Activated T-helper 2 cell treated with anti-CD3 and anti-CD28 coated beads, Interferon-gamma antibody, Interleukin-2, Interleukin-4, amounts not matched to agents 10 μg/mL and 5 μg/mL and 100 μg/mL, durations not matched to agents 14 hours and 24 hours and 36 hours (primary cell): ENCODE data around the gene PELO. TPM values are rescaled to one million over a fixed set of nuclear protein-coding genes. Genes with fewer than 3 reads are reported as not detected.
"Not testable (repeated sequence)": the region's sequence is repeated elsewhere in the genome, so short reads cannot be mapped to it uniquely, and the experiment has no call there.

ENCODE experiments used
- DNase-seq: peaks from one replicate; pipeline ENCODE4 v3.0.0; 2021; ENCODE audit warnings: low spot score
- H3K27ac Mint-ChIP-seq: one replicate; pipeline ENCODE4 v1.8.0; 2021; ENCODE audit warnings: mixed read lengths
- H3K27me3 Mint-ChIP-seq: one replicate; pipeline ENCODE4 v1.8.0; 2021; ENCODE audit warnings: low read depth, mixed read lengths
- H3K36me3 Mint-ChIP-seq: one replicate; pipeline ENCODE4 v1.8.0; 2021; ENCODE audit warnings: low read depth, mixed read lengths
- H3K4me1 Mint-ChIP-seq: one replicate; pipeline ENCODE4 v1.8.0; 2021; ENCODE audit warnings: low read depth, mixed read lengths
- H3K4me3 Mint-ChIP-seq: one replicate; pipeline ENCODE4 v1.8.0; 2021; ENCODE audit warnings: low read depth, mild to moderate bottlenecking, moderate library complexity, mixed read lengths
- H3K9me3 Mint-ChIP-seq: one replicate; pipeline ENCODE4 v1.8.0; 2021; ENCODE audit warnings: mixed read lengths
- intact Hi-C: fragments of 100-400 bp; cut with micrococcal nuclease; formaldehyde crosslinking; loops from one replicate; pipeline ENCODE4 v1.15.1; 2023
- total RNA-seq: library from RNA; stranded (reverse); gene quantifications from 2 replicates; pipeline ENCODE4 v1.2.3, GENCODE V29; 2022

The PELO gene, protein sequence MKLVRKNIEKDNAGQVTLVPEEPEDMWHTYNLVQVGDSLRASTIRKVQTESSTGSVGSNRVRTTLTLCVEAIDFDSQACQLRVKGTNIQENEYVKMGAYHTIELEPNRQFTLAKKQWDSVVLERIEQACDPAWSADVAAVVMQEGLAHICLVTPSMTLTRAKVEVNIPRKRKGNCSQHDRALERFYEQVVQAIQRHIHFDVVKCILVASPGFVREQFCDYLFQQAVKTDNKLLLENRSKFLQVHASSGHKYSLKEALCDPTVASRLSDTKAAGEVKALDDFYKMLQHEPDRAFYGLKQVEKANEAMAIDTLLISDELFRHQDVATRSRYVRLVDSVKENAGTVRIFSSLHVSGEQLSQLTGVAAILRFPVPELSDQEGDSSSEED
- 14.4 and 17.1 TPM in 2 replicates for total RNA-seq

DNA sequence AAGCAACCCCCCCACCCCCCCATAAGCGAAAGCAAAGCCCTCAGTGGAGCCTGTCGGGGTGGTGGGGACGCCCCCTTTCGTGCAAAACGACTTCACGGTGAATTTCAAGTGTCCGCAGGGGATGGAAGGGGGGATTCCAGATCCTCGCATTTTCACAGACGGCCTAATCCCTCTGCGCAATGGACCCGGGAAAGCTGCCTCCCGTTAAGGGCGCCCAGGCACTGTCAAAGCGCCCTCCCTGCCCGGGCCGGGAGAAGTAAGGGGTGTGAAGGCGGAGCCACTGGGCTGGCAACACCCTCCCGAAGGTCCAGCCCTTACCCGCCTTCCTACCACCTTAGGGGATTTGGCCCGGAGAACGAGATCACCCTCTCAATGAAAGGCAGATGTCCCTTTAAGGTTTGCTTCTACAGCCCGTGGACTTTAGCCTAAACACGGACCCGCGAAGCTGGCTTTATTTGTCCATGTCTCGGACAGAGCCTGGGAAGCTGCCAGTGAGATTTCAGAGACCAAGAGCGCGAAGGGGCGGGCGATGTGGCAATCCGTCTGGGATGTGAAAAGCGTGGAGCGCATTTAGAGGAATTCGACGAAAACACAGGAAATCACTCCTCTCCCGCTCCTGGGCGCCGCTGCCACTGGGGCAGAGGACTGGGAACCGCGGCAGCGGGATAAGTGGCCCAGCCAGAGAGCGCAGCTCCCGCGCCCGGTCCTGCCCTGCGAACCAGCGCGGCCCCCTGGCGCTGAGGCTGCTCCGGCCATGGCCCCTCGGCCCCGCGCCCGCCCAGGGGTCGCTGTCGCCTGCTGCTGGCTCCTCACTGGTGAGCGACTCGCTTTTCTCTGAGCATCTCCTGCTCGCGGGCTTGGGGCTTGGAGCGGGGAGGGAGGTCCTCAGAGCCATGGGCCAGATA, at the start of gene PELO, which contains the start of gene ITGA1:
Gene PELO, plus strand, starts transcription at position 317 of the 905 bp plus-strand sequence. CDS start 12,479 bp downstream, outside the sequence.
Gene ITGA1, plus strand, starts transcription at position 317 of the 905 bp plus-strand sequence. Its CDS starts 438 bp downstream, at position 755.
- Mint-ChIP-seq H3K9me3 (no peaks in the 10 kb centered on the region), H3K4me3 (peak within 1 kb of the TSS; percentile 86), H3K4me1 (peaks cover 22% of the 10 kb centered on the region), H3K36me3 (peaks cover 5% of the 10 kb centered on the region), H3K27ac (peak within 1 kb of the TSS; percentile 21), H3K27me3 (peaks cover 59% of the 10 kb centered on the region)
- DNase-seq = peak; percentile 27
- intact Hi-C loops = loop anchor here (1.0 to 5.0 kb wide), 6 partner anchors 11 to 129 kb away; no protein-coding TSS in a partner anchor

DNA sequence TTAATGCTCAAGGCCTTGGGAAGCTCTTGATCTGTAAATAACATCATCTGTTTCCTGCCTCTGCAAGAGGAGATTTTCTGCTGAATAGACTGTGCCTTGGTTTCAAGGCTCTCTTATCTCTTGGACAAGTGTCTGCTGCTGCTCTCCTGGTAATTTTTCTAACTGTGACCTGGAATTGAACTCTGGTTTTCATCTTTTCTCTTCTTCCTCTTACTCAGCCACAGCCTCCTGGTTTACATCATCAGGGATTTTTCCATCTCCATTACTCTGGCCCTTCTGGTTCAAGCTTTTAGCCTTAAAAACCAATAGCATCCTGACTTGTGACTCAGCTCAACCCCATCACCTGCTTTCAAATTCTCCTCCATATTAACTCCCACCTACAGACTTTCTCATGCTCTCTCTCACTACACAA, 49.6 kb upstream of the PELO start:
- Mint-ChIP-seq H3K9me3 (peaks cover 17% of the 10 kb centered on the region), H3K27ac (peak overlapping the region; percentile 6), H3K4me1 (peaks cover 31% of the 10 kb centered on the region), H3K36me3 (peaks cover 16% of the 10 kb centered on the region), H3K4me3 (no peak overlapping the region), H3K27me3 (peaks cover under 1% of the 10 kb centered on the region)
- intact Hi-C loops = no loop called here
- no peak for DNase-seq

DNA sequence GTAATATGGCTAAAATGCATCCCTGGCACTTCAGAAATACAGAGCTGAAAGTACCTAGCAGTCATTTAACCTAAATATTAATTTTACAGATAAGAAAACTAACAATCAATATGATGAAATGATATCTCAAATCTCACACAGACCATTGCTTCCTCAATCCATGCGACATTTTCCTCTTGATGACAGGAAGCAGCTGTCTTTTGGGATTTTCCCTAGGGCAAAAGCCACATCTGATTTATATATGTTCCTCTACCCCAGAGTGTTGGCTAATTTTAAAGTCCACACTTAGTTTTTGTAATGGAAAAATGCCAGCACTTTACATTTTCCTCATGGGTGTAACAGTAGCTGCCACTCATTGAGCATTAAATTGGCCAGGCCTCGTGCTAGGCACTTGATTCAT, 47.7 kb upstream of the PELO start:
- Mint-ChIP-seq H3K4me3 (no peak overlapping the region), H3K27me3 (no peaks in the 10 kb centered on the region), H3K9me3 (peaks cover 17% of the 10 kb centered on the region), H3K36me3 (peaks cover 14% of the 10 kb centered on the region), H3K4me1 (peaks cover 41% of the 10 kb centered on the region), H3K27ac (no peak overlapping the region)
- no peak for DNase-seq
- intact Hi-C loops = loop anchor here (5.0 kb wide), 1 partner anchor 267 kb away; no protein-coding TSS in a partner anchor

DNA sequence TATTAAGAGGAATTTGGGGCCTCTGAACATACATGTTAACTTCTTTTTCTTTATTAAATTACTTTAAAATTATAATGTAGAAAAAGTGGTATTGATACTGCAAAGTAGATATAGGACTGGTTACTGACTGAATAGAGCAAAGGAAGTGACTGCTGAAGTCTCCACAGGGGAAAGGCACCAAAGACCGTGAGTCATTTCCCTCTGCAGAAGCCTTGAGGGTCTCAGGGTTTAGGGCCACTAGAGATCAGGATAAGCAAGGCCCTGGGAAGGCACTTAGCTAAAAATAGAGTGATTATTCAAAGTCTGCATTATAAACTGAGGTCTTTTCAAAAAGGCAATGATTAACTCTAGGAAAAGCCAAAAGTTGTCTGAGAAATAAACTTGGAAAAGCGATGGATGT, 44.7 kb upstream of the PELO start:
- DNase-seq = no peak
- peaks cover 54% of the 10 kb centered on the region for H3K4me1 Mint-ChIP-seq
- intact Hi-C loops = loop anchor here (1.0 to 5.0 kb wide), 2 partner anchors 34 to 264 kb away; no protein-coding TSS in a partner anchor
- H3K27me3 Mint-ChIP-seq = no peaks in the 10 kb centered on the region
- H3K9me3 Mint-ChIP-seq = peaks cover 9% of the 10 kb centered on the region
- peaks cover 4% of the 10 kb centered on the region for H3K36me3 Mint-ChIP-seq
- H3K4me3 Mint-ChIP-seq = peak overlapping the region; percentile 42
- peak overlapping the region; percentile 51 for H3K27ac Mint-ChIP-seq

DNA sequence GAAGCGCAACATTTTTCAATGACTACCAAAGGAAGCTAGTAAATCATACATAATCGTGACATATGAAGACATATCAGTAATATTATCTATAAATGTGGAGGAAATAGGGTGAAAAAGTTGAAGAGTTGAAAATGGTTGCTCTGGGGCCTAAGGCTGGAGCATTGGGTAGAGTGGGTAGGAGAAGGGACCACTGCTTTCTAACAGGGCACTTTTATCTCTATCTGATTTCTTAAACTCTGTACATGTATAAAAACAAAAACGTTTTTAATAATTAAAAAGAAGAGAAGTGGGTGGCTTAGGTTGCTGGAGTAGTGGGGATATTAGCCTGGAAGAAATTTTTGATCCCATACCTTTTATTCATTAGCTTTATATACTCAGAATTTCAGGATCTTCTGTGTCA, 44.2 kb upstream of the PELO start:
- Mint-ChIP-seq H3K4me3 (peak overlapping the region; percentile 42), H3K9me3 (peaks cover 8% of the 10 kb centered on the region), H3K4me1 (peaks cover 55% of the 10 kb centered on the region), H3K36me3 (no peaks in the 10 kb centered on the region), H3K27me3 (no peaks in the 10 kb centered on the region), H3K27ac (peak overlapping the region; percentile 51)
- DNase-seq = no peak
- intact Hi-C loops = loop anchor here (1.0 to 5.0 kb wide), 2 partner anchors 34 to 264 kb away; no protein-coding TSS in a partner anchor

DNA sequence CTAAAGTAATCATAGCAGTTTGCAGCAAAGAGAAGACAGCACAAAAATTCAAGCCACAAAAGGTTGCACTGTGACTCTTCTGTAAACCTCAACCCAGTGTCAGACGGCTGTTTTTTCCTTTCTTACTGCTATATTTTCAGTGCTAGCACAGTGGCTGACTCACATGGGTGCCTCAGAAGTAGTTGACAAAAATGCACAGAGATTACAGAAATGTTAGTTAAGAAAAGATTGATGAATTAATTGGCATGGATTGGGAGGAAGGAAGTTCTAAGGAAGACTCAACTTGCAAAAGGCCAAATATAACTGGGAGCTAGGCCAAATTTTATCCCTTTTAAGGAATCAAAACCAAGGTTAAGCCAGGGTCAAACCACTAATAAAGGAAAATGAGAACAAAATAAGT, 43.7 kb upstream of the PELO start:
- intact Hi-C loops = loop anchor here (1.0 to 5.0 kb wide), 5 partner anchors 17 to 263 kb away; no protein-coding TSS in a partner anchor
- H3K27ac Mint-ChIP-seq = peak overlapping the region; percentile 51
- H3K27me3 Mint-ChIP-seq = no peaks in the 10 kb centered on the region
- peak overlapping the region; percentile 3 for H3K4me3 Mint-ChIP-seq
- no peaks in the 10 kb centered on the region for H3K36me3 Mint-ChIP-seq
- peaks cover 59% of the 10 kb centered on the region for H3K4me1 Mint-ChIP-seq
- peaks cover 9% of the 10 kb centered on the region for H3K9me3 Mint-ChIP-seq
- peak; percentile 54 for DNase-seq

DNA sequence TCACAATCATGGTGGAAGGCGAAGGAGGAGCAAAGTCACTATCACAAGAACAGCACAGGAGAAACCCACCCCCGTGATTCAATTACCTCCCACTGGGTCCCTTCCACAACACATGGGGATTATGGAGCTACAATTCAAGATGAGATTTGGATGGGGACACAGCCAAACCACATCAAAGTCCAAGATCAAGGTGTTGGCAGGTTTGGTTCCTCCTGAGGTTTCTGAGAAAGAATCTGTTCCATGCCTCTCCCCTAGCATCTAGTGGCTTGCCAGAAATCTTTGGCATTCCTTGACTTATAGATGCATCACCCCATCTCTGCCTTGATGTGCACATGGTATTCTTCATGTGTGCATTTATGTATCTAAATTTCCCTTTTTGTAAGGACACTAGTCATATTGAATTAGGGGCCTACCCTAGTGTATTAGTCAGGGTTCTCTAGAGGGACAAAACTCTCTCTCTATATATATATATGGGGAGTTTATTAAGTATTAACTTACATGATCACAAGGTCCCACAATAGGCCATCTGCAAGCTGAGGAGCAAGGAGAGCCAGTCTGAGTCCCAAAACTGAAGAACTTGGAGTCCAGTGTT, 42.8 kb upstream of the PELO start:
- not testable (repeated sequence) for H3K9me3 Mint-ChIP-seq, DNase-seq, H3K27me3 Mint-ChIP-seq, H3K36me3 Mint-ChIP-seq, H3K27ac Mint-ChIP-seq, H3K4me3 Mint-ChIP-seq
- H3K4me1 Mint-ChIP-seq = peaks cover 63% of the 10 kb centered on the region
- intact Hi-C loops = loop anchor here (1.0 to 5.0 kb wide), 5 partner anchors 16 to 262 kb away; partner anchors contain the start of genes ITGA1 and PELO

DNA sequence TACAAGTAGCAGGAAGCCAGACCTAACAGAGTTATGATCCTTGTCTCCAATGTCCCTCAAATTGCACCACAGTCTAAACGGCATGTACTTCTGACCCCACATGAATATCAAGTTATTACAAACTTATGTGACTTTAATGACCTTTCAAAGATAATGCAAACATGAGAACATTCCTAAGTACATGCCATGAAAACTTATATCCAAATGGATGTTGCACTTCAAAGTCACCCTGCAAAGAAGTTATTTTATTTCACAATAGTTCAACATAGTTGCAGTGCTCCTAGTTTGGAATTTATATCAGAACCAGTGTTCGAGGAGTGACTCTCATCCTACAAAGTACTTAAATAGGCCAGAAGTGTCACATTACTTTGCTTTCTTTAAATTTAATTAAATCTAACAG, 41.2 kb upstream of the PELO start:
- intact Hi-C loops = loop anchor here (5.0 kb wide), 1 partner anchor 41 kb away; the partner anchor contains the start of genes ITGA1 and PELO
- H3K4me3 Mint-ChIP-seq = no peak overlapping the region
- H3K36me3 Mint-ChIP-seq = no peaks in the 10 kb centered on the region
- H3K9me3 Mint-ChIP-seq = peaks cover 9% of the 10 kb centered on the region
- DNase-seq = no peak
- H3K27me3 Mint-ChIP-seq = no peaks in the 10 kb centered on the region
- peaks cover 61% of the 10 kb centered on the region for H3K4me1 Mint-ChIP-seq
- no peak overlapping the region for H3K27ac Mint-ChIP-seq

DNA sequence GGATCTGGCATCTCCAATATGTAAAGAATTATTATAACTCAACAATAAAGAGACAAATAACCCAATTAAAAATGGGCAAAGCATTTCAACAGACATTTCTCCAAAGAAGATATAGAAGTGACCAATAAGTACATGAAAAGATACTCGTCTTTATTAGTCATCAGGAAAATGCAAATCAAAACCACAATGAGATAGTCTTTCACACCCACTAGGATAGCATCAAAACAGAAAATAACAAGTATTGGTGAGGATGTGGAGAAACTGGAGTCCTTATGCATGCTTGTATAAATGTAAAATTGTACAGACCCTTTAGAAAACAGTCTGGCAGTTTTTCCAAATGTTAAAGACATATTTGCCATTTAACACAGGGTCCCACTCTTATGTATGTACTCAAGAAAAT, 39.1 kb upstream of the PELO start:
- Mint-ChIP-seq H3K9me3 (peaks cover 9% of the 10 kb centered on the region), H3K4me1 (peaks cover 47% of the 10 kb centered on the region), H3K4me3 (no peak overlapping the region), H3K27ac (no peak overlapping the region), H3K27me3 (peaks cover 11% of the 10 kb centered on the region), H3K36me3 (no peaks in the 10 kb centered on the region)
- intact Hi-C loops = loop anchor here (1.0 to 5.0 kb wide), 4 partner anchors 13 to 52 kb away; partner anchors contain the start of genes ITGA1 and PELO
- DNase-seq = no peak

DNA sequence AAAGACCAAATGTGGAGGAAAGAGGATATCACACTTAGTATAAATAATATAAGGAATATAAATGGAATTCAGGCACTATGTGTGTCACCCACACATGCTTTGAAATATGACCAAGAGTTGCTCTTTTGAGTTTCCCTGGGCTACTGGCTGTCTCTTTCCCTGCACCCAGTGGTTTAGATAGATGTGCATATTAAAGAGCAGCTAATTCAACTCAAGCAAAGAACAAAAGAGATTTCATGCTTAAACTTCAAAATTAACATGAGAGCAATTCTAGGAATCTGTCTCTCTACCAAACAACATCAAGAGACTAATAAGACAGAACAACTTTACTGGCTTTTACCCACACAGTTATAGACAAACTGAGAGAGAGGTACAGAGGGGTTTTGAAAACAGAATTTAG, 38.0 kb upstream of the PELO start:
- intact Hi-C loops = loop anchor here (2.0 to 5.0 kb wide), 2 partner anchors 38 to 51 kb away; partner anchors contain the start of genes ITGA1 and PELO
- Mint-ChIP-seq H3K36me3 (no peaks in the 10 kb centered on the region), H3K27ac (no peak overlapping the region)

DNA sequence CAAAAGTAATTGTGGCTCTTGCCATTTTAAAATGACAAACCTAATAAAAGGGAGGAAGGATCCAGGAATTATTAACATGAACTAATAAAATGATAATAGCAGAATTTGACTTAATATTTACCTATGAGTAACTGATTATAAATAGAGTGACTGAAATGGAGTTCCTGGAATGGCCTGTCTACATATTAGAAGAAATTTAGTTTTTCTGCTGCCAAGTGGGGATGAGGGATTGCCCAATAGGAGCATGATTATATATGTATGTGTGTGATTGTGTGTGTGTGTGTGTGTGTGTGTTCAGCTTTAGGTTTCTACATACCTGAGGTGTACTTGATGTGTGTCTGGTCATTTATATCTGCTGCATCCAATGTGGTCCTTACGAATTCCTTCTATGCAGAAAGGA, 36.6 kb upstream of the PELO start:
- no peak overlapping the region for H3K4me3 Mint-ChIP-seq
- H3K4me1 Mint-ChIP-seq = peaks cover 33% of the 10 kb centered on the region
- H3K36me3 Mint-ChIP-seq = no peaks in the 10 kb centered on the region
- H3K27ac Mint-ChIP-seq = no peak overlapping the region
- DNase-seq = no peak
- peaks cover 22% of the 10 kb centered on the region for H3K27me3 Mint-ChIP-seq
- peaks cover 4% of the 10 kb centered on the region for H3K9me3 Mint-ChIP-seq
- intact Hi-C loops = no loop called here

More for the DNA sequence above, 38.0 kb upstream of the PELO start:
- Mint-ChIP-seq H3K4me3 (no peak overlapping the region), H3K27me3 (peaks cover 19% of the 10 kb centered on the region), H3K9me3 (peaks cover 9% of the 10 kb centered on the region), H3K4me1 (peaks cover 46% of the 10 kb centered on the region)
- DNase-seq = no peak

DNA sequence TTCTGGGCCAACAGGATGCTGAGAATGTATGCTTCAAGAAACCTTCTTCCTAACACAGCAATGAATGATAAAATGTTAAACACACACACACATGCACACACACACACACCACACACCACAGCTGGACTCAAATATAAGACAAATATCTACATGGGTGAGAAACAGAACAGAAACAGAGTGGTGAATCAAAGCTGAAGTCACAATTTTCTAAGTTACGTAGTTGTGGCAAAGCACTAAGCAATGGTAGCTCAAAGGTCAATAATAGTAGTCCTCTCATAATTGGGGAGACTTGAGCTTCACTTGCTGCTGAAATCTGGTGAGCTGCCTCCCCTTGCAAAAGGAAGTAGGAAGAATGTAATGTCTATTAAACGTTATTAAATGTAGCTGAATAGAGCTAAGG, 33.7 kb upstream of the PELO start:
- Mint-ChIP-seq H3K36me3 (no peaks in the 10 kb centered on the region), H3K9me3 (no peaks in the 10 kb centered on the region), H3K4me3 (no peak overlapping the region), H3K27me3 (peaks cover 22% of the 10 kb centered on the region), H3K27ac (no peak overlapping the region), H3K4me1 (peaks cover 14% of the 10 kb centered on the region)
- no peak for DNase-seq
- intact Hi-C loops = no loop called here
